ENCODE measurements around the gene SCAANT1. TPM values are rescaled to one million over a fixed set of nuclear protein-coding genes. Genes with fewer than 3 reads are reported as not detected.

SCAANT1 gene
- polyA plus RNA-seq, 3 donors: not detected

DNA sequence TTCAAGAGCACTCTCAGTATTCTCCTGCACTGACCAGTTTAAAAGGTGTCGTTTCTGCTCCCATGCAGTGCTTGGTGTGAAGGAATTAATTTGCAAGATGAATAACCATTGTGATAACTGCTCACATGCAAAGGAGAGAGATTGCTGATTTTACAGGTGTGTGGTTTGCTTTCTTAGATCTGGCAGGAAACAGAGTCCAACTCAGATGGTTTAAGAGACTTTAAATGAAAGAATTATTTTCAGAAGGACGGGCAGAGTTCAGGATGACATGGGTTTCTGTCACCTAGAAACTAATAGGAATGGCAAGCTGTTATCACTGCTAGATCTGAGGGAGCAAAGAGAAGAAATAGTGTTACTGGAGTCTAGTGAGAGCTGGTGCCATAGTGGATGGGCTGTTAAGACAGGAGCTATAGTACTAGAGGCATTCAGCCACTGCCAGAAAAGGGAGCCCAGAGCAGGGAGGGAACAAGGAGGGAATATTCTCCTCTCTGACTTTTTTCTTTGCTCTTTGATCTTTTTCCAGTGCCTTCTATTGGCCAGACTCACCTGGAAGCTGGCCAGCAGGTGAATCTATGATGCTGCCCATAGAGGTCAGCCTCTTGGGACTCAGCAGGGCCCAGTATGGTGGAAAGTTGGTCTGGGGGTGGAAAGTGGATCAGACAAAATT, 33.7 kb downstream of the SCAANT1 start:
- WGBS (ENCODE audit: insufficient coverage): 100% methylated on average over 1 of the region's 2 CpGs
- H3K36me3 Mint-ChIP-seq: peaks cover 2 to 18% of the 10 kb centered on the region in 2 donors

DNA sequence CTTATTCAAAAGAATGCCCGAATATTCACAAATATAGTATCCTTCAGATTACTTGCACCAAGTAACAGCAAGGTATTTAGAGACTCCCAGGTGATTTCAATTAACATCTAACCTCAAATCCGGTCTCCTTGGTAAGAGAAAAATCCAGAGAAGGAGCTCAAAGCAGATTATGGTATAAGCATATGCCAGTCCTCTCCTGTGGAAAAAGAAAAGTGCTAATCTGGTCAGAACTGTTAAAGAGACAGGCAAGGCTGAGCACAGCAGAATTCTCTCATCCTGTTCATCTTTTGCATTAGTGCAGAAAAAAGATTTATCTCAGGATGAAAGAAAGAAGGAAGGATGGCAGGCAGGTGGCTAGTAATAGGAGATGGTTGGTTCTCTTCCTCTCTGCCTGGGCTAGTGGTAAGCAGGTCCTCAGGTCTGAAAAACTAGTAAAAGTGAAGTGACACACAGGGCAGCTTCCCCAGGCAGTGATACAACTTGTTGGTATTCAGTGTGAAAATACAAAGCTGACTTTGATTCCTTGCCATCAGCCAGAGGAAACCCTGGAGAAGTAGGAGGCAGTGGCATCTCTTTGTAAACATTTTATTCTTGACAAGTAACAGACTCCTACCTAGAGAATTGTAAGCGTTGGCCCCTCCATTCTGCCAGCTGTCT, 34.3 kb downstream of the SCAANT1 start:
- DNase-seq: no peak
- Histone ChIP-seq H3K4me3 (replicated peaks in 1 of 3; ENCODE audit: low read depth in 2 of 3, low read length in 3 of 3) (no peak overlapping the region), H4K20me1 (ENCODE audit: insufficient read depth, low read length) (peaks cover 100% of the 10 kb centered on the region), H3K79me2 (ENCODE audit: insufficient read depth, low read length) (peaks cover 99% of the 10 kb centered on the region), H3K27me3 (ENCODE audit: control insufficient read depth in 2 of 2, insufficient read depth in 2 of 2, low read length in 2 of 2) (no peaks in the 10 kb centered on the region), H2AFZ (ENCODE audit: insufficient read depth, low read depth, low read length, poor library complexity, severe bottlenecking) (no peak overlapping the region), H3K27ac (ENCODE audit: low read depth in 1 of 2, low read length in 2 of 2) (peak overlapping the region in 1 of 2 donors; percentile 22), H3K36me3 (replicated peaks in 1 of 2; ENCODE audit: control insufficient read depth in 1 of 2, insufficient read depth in 2 of 2, low read length in 2 of 2) (peaks cover 0 to 10% of the 10 kb centered on the region in 2 donors), H3K4me1 (ENCODE audit: control insufficient read depth in 1 of 2, insufficient read depth in 2 of 2, low read length in 2 of 2) (peaks cover 7 to 9% of the 10 kb centered on the region in 2 donors), H3K4me2 (replicated peaks; ENCODE audit: extremely low read depth, low read length, poor library complexity, severe bottlenecking) (no peak overlapping the region), H3K9ac (ENCODE audit: insufficient read depth, low read length, poor library complexity, severe bottlenecking) (no peak overlapping the region), H3K9me3 (replicated peaks in 1 of 2; ENCODE audit: control insufficient read depth in 1 of 2, insufficient read depth in 1 of 2, low read length in 2 of 2) (no peaks in the 10 kb centered on the region)
- intact Hi-C loops (cut with micrococcal nuclease): loop anchor here in 1 of 2 donors (5.0 kb wide), 1 partner anchor 34 kb away; the partner anchor contains the start of gene SCAANT1
- H3K9me3 Mint-ChIP-seq: no peaks in the 10 kb centered on the region
- H3K27me3 Mint-ChIP-seq (ENCODE audit: low read depth in 3 of 3): peaks cover 0 to 2% (median 0%) of the 10 kb centered on the region in 3 donors
- H3K4me1 Mint-ChIP-seq: peaks cover 23% of the 10 kb centered on the region
- H3K36me3 Mint-ChIP-seq: peaks cover 2 to 18% of the 10 kb centered on the region in 2 donors
- no CpG with 5 or more reads among the region's 3 CpGs for WGBS (ENCODE audit: insufficient coverage)
- H3K4me3 Mint-ChIP-seq: no peak overlapping the region
- peak overlapping the region in 2 of 7 donors; percentile 22 to 44 for H3K27ac Mint-ChIP-seq
- TF ChIP-seq, protein P1, sequence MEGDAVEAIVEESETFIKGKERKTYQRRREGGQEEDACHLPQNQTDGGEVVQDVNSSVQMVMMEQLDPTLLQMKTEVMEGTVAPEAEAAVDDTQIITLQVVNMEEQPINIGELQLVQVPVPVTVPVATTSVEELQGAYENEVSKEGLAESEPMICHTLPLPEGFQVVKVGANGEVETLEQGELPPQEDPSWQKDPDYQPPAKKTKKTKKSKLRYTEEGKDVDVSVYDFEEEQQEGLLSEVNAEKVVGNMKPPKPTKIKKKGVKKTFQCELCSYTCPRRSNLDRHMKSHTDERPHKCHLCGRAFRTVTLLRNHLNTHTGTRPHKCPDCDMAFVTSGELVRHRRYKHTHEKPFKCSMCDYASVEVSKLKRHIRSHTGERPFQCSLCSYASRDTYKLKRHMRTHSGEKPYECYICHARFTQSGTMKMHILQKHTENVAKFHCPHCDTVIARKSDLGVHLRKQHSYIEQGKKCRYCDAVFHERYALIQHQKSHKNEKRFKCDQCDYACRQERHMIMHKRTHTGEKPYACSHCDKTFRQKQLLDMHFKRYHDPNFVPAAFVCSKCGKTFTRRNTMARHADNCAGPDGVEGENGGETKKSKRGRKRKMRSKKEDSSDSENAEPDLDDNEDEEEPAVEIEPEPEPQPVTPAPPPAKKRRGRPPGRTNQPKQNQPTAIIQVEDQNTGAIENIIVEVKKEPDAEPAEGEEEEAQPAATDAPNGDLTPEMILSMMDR (IDR thresholded peaks at IDR 0.05): no peak

More for the DNA sequence above, 33.7 kb downstream of the SCAANT1 start:
- Mint-ChIP-seq H3K4me1 (peaks cover 20% of the 10 kb centered on the region), H3K27ac (peak overlapping the region in 1 of 7 donors; percentile 44), H3K4me3 (no peak overlapping the region), H3K9me3 (no peaks in the 10 kb centered on the region), H3K27me3 (ENCODE audit: low read depth in 3 of 3) (peaks cover 0 to 2% (median 0%) of the 10 kb centered on the region in 3 donors)
- no peaks in the 10 kb centered on the region for H3K9me3 ChIP-seq (replicated peaks in 1 of 2; ENCODE audit: control insufficient read depth in 1 of 2, insufficient read depth in 1 of 2, low read length in 2 of 2)
- H3K4me3 ChIP-seq (replicated peaks in 1 of 3; ENCODE audit: low read depth in 2 of 3, low read length in 3 of 3): no peak overlapping the region
- no peak overlapping the region for H2AFZ ChIP-seq (ENCODE audit: insufficient read depth, low read depth, low read length, poor library complexity, severe bottlenecking)
- H3K9ac ChIP-seq (ENCODE audit: insufficient read depth, low read length, poor library complexity, severe bottlenecking): no peak overlapping the region
- no peaks in the 10 kb centered on the region for H3K27me3 ChIP-seq (ENCODE audit: control insufficient read depth in 2 of 2, insufficient read depth in 2 of 2, low read length in 2 of 2)
- no peak overlapping the region for H3K4me2 ChIP-seq (replicated peaks; ENCODE audit: extremely low read depth, low read length, poor library complexity, severe bottlenecking)
- TF ChIP-seq, protein P1 (IDR thresholded peaks at IDR 0.05): no peak
- peaks cover 99% of the 10 kb centered on the region for H3K79me2 ChIP-seq (ENCODE audit: insufficient read depth, low read length)
- H3K36me3 ChIP-seq (replicated peaks in 1 of 2; ENCODE audit: control insufficient read depth in 1 of 2, insufficient read depth in 2 of 2, low read length in 2 of 2): peaks cover 0 to 10% of the 10 kb centered on the region in 2 donors
- H4K20me1 ChIP-seq (ENCODE audit: insufficient read depth, low read length): peaks cover 100% of the 10 kb centered on the region
- no peak for DNase-seq
- peak overlapping the region in 1 of 2 donors; percentile 22 for H3K27ac ChIP-seq (ENCODE audit: low read depth in 1 of 2, low read length in 2 of 2)
- H3K4me1 ChIP-seq (ENCODE audit: control insufficient read depth in 1 of 2, insufficient read depth in 2 of 2, low read length in 2 of 2): peaks cover 7 to 9% of the 10 kb centered on the region in 2 donors
- intact Hi-C loops (cut with micrococcal nuclease): loop anchor here in 1 of 2 donors (5.0 kb wide), 1 partner anchor 34 kb away; the partner anchor contains the start of gene SCAANT1
